Hepatocyte (in vitro differentiated cells): ENCODE data around the gene KNDC1.

ENCODE experiments used
- CTCF ChIP-seq: fragments of 200-600 bp; sonication (generic); IDR thresholded peaks from 2 replicates; pipeline ENCODE4 v1.5.1; 2016; ENCODE audit warnings: antibody characterized with exemption, mild to moderate bottlenecking; ENCODE audit not compliant: poor library complexity
- EZH2phosphoT487 ChIP-seq: fragments of 200-600 bp; sonication (generic); IDR thresholded peaks from one replicate; pipeline ENCODE4 v1.6.1; 2018; ENCODE audit warnings: antibody characterized with exemption, mild to moderate bottlenecking, low read depth, moderate library complexity; ENCODE audit not compliant: unreplicated experiment, severe bottlenecking

- TF ChIP-seq CTCF (no peak), EZH2phosphoT487 (no peak)
Observed at GRCh38 chr10:133275684-133276092, 115.7 kb downstream of the KNDC1 start.
